HG02610 (cell line): Measurements from ENCODE around the gene RAX2.
"Not testable (repeated sequence)": the region's sequence is repeated elsewhere in the genome, so short reads cannot be mapped to it uniquely, and the experiment has no call there.

Experiments
- ATAC-seq: cut with Tn5 transposase; IDR thresholded peaks from one replicate; pipeline ENCODE4 v1.9.1; 2021; ENCODE audit warnings: mild to moderate bottlenecking, moderate library complexity; ENCODE audit not compliant: unreplicated experiment

The RAX2 gene

GRCh38 chr19:3771906-3772455, at the start of gene RAX2:
TSS of gene RAX2 (minus strand) at chr19:3772228. CDS start at chr19:3771742, 486 bp downstream.
- no peak for ATAC-seq

- ATAC-seq: no peak
Measured at GRCh38 chr19:3821156-3821555, 49.1 kb upstream of the RAX2 start.

DNA sequence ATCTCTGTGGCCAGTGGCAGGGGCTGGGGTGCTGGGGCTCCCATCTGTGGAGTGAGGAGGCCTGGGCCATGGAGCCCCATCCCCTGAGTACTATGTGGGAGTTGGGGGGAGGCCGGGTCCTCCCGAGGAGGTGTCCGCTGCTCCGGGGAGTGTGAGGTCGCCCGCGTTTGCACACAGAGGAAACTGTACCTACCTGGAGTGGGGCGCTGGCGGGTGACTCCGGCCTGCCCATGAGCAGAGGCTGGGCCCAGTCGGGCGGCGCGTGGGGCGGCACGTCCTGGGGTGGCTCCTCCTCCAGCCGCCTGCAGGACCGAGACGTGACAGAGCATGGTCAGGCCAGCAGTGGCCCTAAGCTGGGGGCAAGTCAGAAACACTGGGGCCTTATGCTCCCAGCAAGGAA, 48.0 kb upstream of the RAX2 start:
- ATAC-seq: no peak

GRCh38 chr19:3818918-3819317, 46.9 kb upstream of the RAX2 start:
- no peak for ATAC-seq

GRCh38 chr19:3818466-3818865, 46.4 kb upstream of the RAX2 start:
- no peak for ATAC-seq

DNA sequence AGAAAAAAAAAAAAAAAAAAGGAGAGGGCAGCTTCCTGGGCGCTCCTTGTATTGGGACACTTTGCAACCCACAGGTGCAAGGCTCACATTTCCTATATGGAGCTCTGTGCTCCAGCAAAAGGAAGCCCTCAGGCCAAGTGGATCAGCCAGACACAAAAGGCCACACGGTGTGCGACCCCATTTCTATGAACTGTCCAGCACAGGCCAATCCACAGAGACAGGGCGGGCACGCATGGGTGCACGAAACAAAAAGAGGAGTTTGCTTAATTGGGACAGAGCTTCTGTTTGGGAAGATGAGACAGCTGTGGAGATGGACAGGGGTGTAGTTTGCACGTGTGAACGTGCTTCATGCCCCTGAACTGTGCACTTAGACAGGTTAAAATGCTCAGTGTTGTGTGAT, 45.7 kb upstream of the RAX2 start:
- ATAC-seq: no peak

DNA sequence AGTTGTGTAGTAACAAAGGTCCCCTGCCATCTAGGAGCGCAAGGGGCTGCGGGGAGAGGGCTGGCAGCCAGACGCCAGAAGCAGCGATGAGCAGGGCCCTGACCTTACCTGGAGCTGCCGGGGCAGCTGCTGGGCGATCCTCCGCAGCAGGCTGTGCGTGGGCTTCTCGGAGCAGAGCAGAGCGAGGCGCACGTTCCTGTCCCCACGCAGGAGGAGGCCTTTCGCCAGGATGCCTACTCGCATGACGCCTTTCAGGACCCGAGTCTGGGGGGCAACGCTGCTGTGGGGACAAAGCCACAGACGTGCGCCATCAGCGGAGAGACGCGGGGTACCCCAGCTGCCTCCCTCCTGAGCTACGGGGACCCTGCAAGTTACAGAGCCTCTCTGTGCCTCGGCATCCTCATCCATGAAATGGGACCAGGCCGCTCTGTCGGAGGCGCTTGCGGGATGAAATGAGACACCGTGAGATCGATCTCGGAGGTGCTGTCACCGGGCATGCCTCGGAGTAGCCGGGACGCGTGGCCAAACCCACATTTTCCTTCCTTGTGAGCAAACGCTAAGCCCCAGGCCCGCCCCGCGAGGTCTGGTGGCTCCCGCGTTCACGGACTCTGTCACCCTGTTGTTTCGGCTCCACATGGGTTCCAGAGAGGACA, 44.7 kb upstream of the RAX2 start:
- ATAC-seq: no peak

DNA sequence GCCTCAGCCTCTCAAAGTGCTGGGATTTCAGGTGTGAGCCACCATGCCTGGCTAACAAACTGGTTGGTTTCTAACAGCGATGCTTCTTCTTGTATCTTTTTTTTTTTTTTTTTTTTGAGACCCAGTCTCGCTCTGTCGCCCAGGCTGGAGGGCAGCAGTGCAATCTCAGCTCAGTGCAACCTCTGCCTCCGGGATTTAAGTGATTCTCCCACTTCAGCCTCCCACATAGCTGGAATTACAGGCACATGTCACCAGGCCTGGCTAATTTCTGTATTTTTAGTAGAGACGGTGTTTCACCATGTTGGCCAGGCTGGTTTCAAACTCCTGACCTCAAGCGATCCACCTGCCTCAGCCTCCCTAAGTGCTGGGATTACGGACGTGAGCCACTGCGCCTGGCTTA, 44.1 kb upstream of the RAX2 start:
- not testable (repeated sequence) for ATAC-seq

DNA sequence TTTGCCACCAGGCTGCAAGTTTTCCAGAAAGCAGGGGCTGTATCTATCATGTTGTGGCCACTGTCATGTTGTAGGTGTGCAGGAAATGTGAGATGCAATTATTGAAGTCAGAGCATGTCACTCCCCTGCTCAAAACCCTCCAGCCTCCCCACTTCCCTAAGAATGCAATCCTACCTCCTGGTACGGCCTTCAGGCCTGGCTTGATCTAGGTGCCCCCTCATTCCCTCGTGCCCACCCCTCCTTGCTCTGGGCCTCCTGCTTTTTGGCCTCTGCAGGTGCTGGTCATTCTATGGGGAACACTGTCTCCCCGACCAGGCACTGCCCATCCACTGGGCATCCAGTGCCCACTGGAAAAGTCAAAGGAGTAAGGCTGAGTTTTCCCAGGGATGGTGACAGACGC, 42.6 kb upstream of the RAX2 start:
- ATAC-seq: no peak

DNA sequence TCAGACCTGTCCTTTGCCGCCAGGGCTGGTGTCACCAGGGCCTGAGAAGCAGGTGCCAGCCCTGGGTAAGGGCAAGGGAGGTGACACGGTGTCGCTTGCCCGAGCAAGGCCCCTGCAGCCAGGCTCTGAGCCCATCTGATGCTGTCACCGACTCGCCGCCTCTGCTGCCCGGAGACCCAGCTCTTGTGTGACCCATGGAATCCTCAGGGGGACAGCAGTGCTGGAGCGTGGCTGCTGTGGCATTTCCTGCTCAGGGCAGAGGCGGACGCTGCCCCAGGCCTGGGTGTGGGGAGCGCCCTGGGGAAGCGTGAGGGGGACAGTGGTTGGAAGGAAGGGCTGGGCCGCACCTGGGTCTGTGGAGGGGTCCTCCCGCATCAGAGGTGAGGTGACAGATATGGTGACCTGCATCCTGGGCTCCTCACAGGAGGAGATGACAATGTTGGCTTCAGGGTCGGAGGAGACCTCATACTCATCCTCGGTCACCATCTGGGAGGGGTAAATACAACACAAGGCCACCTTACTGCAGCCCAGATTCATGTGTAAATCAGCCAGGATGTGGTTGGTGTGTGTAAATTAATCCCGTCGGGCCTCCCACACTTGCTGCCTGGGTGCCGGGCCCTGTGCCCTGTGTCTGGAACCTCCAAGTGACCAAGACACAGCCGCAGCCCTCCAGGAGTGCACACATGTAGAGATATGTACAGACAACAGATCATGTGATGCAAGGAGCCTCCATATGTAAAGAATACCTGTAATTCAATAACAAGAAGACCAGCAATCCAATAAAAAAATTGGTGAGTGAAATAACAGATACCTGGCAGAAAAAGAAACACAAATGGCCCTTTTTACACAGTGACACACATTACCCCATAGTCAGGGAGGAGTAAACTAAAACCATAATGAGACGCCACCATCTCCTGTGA, 41.7 kb upstream of the RAX2 start:
- ATAC-seq: no peak

DNA sequence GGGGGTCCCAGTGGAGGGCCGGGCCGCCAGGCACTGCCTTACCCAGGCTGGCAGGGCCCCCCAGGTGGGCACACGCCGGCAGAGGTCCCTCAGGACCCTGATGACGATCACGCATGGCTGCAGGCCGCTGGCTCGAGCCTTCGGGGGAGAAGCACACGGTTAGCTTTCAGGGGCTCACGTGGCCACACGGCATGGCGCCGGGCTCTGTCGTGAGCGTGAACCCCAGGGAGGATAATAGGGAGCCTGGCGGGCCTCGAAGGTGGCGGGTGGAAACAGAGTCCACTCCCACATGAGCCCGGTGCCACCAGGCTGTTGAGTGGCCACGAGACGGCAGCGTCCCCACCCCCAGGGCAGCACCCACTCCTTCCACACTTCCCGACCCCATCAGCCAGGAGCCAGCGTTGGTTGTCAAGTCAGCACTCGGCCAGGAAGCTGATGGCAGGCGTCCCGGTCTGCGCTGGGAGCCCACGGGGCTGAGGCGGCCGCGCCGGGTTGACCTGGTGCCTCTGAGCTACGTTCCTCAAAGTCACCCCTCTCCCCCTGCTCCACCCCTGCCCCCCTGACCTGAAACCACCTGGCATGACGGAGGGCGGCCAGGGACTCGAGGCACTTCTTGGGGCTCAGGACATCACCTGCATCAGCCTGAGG, 38.8 kb upstream of the RAX2 start:
- ATAC-seq: no peak

- ATAC-seq: no peak
Measured at GRCh38 chr19:3809881-3810707, 38.1 kb upstream of the RAX2 start.

DNA sequence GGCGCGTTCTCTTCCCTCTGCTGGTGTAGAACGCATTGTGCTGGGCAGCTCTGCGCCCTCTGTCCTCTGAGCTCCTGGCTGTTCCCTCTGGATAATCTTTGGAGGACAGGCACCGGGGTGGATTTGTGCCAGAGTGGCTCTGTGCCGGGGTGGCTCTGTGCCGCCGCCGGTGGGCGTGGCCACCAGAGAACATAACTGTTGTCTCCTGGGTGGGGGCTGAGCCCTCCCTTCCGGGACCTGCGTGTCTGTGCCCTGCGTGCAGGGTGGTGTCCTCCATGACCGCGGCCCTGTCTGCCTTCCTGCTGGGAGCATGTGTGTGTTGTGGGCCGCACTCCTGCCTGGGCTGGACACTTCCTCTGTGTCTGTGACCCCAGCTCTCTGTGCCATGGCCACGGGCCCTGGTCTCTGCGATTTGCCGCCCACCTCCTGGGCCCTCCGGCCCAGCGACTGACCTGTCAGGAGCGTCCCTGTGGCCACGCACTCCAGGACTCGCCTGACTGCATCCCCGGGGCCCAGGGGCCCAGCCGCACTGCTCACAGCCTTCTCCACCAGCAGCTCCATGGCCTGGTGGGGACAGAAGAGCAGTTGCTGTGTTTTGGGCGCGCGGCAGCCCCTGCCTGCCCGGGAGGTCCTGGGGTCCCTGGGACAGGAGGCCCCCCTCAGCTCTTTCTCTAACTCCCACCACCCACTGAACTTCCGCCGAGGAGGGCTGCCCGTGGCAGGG, 36.6 kb upstream of the RAX2 start:
- no peak for ATAC-seq

DNA sequence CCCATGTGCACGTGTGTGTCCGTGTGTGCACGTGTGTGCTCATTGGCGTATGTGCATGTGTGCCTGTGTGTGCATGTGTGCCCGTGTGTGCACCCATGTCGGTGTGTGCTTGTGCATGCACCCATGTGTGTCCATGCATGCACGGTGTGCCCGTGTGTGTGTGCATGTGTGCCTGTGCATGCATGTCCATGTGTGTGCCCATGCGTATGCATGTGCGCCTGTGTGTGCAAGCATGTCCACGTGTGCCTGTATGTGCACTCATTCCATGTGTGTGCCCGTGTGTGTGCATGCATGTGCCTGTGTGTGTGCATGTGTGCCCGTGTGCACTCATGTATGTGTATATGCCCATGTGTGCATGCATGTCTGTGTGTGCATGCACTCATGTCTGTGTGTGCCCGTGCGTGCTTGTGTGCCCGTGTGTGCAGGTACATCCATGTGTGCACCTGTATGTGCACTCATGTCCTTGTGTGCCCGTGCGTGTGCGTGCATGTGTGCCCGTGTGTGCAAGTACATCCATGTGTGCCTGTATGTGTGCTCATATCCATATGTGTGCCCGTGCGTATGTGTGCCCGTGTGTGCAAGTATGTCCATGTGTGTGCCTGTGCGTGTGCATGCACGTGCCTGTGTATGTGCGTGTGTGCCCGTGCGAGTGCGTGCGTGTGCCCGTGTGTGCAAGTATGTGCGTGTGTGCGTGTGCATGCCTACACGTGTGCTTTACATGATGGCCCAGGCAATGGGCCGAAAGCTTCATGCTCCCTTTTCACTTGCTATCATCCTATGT, 35.7 kb upstream of the RAX2 start:
- no peak for ATAC-seq

DNA sequence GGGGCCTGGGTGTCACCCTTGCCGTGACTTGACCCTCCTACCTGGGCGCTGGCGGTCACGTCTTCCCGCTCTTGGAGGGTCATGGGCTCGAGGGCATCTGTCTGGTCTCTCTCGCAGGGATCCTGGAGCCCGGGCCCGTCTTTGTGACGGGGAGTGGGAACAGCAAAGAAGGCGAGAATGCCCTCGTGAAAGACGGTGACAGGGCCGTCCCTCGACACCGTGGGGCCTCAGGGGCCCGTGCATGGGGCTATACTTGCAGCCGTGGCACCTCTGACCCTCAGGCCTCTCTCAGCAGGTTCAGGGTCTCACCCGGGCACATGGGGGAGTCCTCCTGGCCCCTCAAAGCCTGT, 35.1 kb upstream of the RAX2 start:
- ATAC-seq: no peak

DNA sequence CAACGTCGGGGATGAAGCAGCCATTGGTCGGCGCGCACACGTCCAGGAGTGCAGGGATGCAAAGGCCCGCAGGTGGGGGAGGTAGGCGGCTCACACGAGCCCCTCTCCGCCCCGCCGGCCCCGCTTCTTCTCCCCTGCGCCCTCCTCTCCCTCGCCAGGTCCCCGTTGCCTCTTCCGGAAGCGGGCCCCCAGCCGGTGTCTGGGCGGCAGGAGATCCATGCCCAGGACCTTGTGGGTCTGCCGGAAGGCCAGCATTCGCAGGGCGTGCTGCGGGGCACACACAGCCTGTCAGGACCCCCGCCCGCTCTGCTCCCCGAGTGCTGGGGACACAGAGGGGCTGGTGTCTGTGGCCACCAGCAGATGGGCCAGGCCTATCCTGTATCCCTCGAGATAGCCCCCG, 33.8 kb upstream of the RAX2 start:
- ATAC-seq: no peak

- ATAC-seq: no peak
Measured at GRCh38 chr19:3804429-3804828, 32.4 kb upstream of the RAX2 start.

DNA sequence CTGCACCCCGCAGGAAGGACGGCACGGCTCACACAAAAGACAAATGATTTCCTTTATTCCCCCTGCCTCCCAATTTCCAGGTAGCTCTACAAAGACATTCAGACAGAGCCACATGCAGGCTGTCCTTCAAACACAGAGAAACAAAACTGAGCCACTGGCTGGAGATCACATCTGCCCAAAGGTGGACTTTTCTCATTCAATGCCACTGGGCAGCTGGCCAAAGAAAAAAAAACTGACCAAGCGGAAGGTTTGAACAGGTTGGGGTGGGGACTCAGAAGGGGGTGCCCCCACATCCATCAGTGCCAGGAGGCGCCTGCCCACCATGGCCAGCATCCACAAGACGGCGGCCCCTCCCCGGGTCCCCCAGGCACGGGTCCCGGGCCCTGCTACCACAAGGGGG, 32.0 kb upstream of the RAX2 start:
- no peak for ATAC-seq

DNA sequence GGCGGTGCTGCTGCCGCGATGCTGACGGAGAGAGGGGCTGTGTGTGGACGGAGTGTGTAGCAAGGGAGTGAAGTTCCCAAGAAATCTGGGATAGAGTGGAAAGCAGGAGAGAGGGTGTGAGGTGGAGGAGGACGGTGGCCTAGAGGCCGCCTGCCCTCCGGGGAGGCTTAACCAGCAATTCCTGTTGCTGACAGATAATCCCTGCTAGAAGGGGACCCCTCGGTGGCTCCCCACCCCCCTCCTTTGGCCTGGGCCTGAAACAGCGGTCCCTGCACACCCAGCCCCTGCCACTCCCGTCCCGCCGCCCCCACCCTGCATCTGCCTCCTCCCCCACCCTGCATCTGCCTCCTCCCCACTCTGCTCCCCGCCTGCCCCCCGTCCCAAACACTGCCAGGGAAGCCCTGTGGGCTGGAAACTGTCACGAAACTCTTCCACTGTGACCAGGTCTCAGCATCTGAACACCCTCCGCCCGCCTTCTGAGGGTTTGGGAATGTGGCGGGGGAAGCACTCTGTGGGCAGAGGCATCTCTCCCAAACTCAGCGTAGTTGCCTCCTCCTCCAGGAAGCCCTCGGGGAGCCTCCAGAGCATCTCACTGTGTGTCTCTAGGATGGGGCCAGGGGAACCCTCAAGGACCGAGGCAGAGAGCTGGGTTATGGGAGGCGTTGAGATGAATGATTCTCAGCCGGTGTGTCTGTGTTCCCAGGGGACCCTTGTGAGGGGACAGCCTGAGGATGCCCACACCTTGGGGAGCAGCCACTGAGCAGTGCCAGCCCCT, 31.3 kb upstream of the RAX2 start:
- ATAC-seq: no peak
